Stimulated activated CD8-positive, alpha-beta memory T cell treated with anti-CD3 and anti-CD28 coated beads, Interleukin-15, amount 100 ng/mL, for 24 hours (primary cell): ENCODE results near the gene HTR3D.
"Not testable (repeated sequence)": the region's sequence is repeated elsewhere in the genome, so short reads cannot be mapped to it uniquely, and the experiment has no call there.

Source experiments
- DNase-seq: peaks from one replicate; pipeline ENCODE4 v3.0.0-alpha.2; 2020; ENCODE audit warnings: low read depth

Gene HTR3D, protein sequence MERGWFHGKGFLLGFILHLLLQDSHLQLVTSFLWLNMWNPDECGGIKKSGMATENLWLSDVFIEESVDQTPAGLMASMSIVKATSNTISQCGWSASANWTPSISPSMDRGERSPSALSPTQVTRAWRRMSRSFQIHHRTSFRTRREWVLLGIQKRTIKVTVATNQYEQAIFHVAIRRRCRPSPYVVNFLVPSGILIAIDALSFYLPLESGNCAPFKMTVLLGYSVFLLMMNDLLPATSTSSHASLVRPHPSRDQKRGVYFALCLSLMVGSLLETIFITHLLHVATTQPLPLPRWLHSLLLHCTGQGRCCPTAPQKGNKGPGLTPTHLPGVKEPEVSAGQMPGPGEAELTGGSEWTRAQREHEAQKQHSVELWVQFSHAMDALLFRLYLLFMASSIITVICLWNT

DNA sequence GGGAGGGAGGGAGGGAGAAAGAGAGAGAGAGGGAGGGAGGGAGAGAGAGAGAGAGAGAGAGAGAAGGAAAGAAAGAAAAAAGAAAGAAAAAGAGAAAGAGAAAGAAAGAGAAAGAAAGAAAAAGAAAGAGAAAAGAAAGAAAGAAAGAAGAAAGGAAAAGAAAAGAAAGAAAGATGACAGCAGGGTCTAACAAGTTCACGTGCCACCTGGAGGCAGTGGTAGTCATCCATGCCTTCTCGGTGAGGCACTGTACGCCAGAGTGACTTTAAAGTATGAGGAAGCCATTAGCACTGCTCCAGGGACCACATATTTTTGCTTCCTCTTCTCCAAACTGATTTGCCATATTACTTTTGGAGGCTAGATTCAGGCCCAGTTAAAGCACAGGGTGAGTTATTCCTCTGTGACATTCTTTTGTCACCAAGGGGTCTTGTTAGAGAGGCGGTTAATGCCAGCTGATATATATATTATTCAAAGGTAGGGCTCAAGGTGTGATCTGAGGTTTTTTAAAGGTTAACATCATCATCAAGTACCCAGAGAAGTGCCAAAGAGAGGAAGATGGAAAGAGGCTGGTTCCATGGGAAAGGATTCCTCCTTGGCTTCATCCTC, at the start of gene HTR3D:
Gene HTR3D, plus strand, starts transcription at position 556 of the 606 bp plus-strand sequence. Its CDS starts 0 bp downstream, at position 556.
- DNase-seq, result no peak

DNA sequence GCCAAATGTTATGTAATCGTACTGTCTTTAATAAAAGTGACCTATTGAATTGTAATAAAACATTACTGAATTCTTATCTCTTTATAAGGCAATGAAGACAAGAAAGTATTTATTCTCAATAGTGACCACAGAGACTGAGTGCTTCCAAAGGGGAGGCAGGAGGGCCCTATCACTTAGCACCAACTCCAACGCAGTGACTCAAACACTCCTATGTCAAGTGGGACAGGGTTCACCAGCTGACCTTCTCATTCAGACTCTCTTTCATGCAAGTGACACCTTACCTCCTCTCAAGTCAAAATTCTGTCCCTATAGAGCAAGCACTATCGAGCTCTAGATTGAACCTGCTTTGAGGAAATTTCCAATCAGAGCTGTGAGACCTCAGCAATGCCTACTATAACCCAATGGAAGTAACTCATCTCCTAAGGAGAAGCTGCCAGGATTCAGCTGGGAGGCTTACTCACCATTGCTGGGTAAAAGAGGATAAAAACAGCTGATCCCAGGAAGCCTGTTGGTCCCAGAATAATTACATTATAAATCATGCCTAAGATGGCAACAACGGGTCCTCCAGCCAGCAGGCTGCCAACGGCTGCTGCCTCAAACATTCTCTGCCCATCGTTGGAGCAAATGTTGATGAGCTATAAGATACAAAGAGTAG, 49.4 kb upstream of the HTR3D start:
- DNase-seq, result no peak

DNA sequence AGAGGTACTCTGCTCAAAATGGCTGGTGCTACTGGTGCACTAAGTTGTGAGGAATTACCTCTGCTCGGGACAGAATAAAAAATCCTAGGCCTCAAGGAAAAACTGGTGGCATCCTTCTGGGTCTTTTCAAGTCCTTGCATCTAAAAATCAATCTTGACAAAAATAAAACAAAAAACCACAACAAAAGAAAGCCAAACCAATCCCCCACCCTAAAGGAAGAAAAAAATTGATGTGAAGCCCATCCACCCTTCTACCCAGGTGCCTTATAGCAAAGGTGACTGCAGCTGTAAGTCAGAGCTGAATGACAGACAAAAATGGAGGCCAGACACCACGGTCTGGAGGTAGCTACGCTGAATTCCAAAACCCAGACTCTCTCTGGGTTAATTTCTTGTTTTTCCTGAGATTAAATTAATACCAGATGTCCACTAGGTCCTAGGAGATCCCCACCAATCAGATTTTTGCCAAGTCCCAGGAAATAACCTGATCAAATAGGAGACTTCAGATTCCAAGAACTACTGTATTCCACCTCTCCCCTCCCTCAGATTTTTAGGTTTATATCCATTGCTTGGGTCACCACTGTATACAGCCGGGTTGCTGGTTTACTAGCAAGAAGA, 47.3 kb upstream of the HTR3D start:
- DNase-seq, result no peak

DNA sequence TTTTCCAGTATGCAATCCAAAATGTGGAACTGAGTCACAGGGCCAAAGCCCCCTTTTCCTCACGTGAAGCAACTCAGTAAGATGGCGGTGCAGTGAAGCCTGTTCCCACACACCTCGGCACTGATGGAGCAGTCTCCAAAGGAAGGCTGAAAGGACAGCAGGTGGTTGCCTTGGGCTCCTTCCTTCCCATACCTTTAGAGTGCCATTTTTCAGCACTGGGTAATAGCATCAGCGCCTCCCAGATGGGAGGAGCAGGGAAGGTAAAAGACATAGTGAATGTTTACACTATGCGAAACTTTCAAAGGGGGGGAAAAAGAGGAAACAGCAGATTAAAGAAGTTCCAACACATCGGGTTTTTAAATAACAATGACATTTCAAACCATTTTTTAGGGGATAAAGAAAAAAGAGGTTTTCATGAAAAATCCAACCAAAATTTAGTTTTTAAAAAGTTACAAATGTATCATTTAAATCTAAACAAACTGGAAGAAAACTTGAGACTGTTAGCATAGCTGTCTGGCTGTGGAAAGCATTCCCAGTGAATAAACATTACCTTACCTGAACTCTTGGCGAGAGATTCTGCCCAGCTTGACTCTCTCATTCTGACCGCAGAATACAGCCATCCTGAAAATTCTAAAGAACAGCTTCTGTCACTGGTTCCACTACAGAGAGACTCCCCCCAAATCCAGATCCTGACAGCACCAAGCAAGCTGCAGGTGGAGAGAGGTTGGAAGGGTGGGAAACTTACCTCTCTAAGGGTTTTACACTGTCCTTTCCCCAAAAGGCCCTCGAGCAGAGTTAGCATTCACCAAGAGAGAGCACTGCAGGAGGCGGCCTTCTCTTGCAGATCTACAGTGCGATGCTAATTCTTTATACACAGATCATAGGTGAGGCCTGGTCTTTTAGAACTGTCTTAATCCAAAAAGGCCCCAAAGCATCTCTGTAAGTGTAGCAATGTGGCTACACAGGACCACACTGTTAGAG, 46.5 kb upstream of the HTR3D start:
- no peak for DNase-seq

DNA sequence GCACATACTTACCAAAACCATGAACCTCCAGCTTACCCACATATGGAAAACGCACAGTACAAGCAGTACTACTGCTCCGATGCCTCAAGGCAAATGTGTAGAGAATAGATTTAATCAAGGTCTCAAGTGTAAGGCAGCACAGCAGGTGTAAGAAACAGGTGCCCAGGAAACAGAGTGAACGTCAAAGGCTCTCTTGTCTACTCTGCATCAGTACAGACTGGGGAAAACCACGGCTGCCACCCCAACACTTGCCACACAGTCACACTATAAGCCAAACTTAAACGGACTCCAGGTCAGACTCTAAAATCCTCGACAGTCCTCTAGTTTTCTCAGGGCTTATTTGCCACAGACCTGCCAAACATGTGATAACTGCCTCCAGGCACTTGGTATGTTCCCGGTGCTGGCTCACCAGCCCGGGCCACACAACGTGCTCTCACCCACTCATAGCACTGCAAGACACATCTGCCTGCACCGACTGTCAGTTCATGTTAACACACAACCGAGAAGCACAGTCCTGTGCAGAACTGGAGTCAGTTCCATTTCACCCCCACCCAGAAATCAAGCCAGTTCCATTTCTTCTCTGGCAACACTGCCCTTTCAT, 44.4 kb upstream of the HTR3D start:
- no peak for DNase-seq

DNA sequence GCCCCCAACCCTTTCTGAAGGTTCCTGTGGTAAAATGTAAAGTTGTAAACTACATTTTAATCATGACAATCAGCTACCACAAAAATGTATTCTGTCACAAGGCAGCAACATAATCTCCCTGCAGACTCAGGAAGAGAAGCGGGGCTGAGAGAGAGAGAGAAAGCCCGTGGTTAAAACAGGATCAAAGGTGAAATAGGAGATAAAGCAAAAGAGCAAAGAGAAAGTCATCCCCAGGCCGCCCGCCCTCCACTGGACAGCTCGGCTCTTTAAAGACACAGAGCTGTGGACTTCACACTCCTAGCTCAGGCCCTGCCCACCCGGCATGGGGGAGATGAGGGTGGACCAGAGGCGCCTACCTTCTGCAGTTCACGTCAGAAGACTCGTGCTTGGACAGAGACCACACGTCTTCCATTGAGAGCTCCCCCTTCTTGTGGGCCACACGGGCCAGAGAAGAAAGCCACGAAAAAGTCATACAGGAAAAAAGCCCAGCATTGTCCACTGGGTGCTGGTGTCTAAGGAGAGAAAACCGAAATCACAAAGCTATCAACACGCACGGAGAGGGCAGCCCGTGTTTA, 43.2 kb upstream of the HTR3D start:
- no peak for DNase-seq

DNA sequence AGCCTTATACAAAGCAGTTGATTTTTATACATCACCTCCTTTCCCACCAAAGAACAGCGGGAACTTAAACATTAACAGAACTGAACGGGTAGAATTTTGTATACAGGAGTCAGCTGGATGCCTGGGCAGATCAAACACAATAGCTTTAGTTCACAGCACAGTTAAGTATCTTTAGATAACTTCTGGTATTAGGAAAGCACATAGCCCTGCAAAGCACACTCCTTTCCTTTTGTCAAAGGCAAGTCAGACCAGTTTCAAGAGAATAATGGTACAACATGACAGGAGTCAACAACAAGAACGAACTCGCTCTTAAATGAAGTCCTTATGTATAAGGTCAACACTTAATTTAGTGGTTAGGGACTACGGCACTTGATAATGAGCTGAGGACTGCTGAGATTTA, 40.1 kb upstream of the HTR3D start:
- DNase-seq, result no peak

DNA sequence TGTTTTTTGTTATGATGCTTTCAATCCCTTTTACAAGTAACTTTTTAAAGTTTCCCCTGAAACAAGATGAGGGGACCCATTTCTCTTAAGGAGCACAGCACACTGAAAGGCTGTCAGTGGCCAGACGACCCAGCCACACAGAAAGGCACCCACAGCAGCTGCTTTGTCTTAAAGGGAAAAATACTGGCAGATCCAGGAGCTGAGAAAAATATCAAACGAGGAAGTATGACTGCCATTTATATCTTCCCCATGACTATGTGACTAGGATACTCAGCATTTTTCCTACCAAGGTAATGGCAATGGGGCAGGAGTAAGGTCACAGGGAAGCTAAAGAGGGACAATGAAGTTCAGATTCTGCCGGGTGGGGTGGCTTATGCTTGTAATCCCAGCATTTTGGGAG, 29.8 kb upstream of the HTR3D start:
- no peak for DNase-seq

DNA sequence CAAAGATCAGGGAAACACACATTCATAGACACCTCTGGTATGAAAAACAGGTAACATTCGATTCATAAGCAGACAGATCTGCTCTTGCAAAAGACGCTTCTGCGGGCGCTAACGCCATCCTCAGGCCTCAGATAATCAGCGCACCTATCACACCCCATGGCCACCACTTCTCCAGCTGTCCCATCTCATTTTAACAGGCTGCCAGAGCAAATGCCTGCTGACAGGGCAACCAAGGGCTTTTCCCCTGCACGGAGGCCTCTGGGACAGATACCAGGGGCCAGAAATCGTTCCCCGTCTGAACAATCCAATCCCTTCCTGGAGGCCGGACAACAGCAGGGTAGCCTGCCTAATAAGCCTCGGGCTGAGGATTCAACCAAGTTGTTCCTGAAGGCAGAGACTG, 29.1 kb upstream of the HTR3D start:
- DNase-seq, result no peak

DNA sequence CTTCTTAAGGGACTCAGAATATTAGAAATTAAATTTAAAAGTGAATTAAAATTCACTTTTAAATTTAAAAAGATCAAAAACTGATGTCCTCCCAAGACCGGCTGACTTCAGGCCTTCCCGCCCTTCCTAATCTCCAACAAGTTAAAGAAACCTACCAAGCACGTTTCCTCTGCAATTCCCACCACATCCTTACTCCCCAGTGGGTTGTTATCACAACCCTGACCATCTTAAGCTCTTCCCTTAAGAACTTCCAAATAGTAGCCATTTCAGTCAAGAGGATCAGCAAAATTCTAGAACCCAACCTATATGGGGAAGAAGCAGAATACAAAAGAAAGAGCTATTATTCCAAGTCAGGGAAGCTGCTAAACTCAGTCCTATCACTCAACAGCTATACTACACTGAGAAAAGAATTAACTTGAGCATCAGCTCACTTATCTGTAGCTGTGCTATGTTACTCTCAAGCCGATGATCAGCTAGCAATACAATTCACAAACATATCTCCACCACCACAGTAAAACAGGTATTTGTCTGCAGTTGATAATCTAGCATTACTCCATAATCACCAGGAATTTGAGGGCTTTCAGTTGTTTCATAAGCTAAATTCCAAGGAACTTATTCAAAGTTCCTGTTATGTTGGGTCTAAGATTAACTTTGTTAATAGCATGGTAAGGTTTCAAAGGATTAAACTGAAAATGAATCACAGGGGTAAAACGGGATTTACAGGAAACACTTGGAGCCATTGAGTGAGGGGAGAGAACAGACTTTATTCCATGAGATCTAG, 28.2 kb upstream of the HTR3D start:
- DNase-seq, result no peak

DNA sequence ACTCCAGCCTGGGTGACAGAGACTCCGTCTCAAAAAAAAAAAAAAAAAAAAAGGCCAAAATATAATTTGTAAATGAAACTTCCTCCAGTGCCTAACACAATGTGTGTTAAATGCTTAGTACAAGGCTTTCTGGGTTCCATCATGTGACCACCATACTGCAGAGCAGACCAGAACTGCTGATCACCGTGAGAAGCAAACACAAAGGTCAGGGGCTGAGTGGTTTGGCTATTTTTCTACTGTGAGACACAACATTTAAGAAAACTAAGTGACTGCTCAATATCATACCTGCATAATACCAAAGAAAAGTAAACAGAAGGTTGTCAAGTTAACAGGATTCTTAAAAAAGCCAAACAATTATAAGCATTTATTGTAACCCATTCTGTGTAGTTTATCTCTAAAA, 27.1 kb upstream of the HTR3D start:
- no peak for DNase-seq

DNA sequence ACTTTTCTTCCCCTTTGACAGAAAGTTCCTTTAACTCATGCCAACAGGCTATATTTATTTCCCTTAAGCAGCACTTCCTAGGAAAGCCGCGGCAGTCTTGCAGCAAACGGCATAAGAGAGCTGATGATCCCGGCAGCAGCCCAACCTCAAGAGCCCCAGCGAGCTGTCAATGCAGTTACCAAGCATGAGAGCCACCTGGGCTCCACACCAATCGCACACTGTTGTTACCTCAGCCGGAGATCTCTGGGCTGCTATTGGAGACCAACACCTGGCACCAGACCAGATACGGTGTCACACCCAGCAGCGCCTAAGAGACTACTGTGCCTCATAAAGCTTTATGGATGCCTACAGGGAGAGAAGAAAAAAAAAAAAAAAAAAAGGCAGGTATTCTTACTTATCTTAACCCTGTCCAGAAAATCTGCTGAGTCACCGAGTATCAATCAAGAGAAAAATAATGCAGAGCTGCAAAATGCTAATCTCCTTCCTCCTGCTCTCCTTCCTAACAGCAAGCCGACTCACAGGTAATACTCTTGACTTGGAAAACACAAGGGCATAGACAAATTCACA, 25.5 kb upstream of the HTR3D start:
- no peak for DNase-seq

DNA sequence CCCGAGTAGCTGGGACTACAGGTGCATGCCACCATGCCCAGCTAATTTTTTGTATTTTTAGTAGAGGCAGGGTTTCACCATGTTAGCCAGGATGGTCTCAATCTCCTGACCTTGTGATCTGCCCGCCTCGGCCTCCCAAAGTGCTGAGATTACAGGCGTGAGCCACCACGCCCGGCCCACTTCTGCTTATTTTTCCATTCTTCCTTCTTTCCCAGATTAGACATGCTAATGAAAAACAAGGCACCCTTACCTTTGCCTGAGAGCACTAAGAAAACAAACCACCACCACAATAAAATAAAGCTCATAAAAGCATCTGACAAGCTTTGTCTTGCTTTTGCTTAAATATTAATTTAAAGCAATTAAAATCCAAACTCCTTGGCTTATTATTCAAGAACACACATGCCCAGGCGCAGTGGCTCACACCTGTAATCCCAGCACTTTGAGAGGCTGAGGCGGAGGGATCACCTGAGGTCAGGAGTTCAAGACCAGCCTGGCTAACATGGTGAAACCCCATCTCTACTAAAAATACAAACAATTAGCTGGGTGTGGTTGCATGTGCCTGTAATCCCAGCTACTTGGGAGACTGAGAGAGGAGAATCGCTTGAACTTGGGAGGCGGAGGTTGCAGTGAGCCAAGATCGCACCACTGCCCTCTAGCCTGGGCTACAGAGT, 24.3 kb upstream of the HTR3D start:
- DNase-seq, result not testable (repeated sequence)

DNA sequence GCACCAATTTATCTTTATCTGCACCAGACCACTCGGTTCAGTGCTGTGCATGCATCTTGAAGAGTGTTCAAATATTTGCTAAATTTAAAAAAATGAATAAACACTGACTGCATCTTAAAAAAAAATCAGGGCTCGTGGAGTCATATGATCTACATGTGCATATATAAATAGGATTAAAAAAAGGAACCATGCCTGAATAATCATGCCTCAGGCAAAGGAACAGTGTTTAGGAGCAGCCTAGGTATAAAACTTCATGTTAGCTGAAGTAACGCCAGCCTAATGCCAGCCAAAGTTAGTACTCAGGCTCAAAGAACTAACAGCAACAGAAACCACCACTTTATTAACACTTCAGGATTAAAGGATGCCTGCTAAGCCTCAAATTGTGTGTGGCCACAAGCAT, 23.4 kb upstream of the HTR3D start:
- no peak for DNase-seq

DNA sequence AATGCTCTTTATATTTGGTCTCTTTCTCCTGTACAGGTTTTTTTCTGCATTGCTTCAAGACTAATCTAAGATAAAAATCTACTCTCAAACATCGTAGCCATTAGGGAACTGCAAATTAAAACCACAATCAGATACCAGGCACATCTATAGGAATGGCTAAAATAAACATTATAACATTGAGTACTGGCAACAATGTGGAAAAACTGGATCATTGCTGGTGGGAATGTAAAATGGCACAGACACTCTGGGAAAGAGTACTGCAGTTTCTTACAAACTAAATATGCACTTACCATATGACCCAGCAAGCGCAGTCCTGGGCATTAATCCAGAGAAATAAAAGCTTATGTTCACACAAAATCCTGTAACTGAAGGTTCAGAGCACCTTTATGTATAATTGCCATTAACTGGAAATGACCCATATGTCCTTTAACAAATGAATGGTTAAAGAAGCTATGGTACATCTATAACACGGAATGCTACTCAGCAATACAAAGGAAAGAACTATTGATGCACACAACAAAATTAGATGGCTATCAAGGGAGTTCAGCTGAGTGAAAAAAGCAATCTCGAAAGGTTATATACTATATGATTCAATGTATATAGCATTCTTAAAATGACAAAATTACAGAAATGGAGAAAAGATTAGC, 20.2 kb upstream of the HTR3D start:
- DNase-seq, result no peak

DNA sequence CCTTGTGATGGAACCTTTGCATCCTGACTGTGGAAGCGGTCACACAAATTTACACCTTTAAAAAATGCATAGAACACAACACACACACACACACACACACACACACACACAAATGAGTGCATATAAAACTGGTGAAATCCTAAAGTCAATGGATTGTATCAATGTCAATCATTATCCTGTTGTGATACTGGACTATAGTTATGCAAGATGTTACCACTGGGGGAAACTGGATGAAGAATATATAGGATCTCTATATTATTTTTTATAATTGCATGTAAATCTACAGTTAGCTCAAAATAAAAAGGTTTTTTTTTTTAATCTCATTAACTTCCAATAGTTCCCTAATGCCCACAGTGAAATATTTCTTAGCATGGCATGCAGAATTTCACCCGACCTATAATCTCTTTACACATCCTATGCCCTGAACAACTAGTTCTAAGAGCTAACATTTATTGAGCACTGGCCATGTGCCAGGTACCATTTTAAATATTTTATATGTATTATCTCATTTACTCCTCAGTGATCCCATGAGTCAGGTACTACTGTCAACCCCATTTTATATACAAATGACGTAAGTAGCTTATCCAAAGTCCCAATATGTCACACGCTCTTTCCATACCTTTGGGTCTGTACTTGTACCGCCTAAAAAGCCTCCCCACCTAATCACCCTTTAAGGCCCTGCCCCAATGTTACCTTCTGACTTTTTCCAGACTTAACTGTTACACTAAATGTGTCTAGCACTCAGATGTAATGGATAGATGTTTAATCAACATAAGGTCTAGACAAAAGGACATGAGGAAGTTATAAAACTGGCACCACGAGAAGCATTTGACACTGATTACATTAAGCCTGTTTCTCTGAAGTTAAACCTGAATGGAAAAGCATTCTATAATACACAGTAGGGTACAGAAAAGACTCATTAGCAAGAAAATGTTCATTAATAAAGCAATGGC, 19.3 kb upstream of the HTR3D start:
- DNase-seq, result no peak

DNA sequence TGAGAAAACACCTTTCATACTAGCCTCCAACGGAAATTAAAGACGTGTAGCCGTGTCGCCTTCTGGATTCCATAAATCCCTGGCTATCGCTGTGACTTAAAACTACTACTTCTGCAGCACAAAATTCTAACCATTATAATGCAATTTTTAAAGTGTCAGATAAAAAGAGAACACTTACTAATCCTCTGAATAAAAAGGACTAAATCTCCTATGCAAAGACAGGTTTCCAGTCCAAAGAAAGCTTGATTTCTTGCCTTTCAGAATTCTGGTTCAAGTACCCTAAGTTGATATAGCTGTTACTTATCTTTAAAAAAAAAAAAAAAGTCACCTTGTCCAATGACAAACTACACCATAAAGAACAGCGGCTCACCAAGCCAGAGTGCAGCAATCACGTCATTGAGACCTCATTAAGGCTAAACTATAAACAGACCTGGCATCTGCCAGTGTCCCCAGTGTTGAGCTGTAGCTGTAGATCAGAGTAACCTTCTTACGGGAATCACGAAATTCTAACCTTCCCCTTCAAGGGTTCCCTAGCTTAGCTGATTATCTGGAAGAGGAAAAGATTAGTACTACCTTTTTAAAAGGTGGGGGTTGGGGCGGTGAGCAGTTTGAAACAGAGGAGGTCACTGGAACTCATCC, 16.0 kb upstream of the HTR3D start:
- no peak for DNase-seq
